HEK293T (cell line): ENCODE measurements around the gene TRIM56.
"Not testable (repeated sequence)": the region's sequence is repeated elsewhere in the genome, so short reads cannot be mapped to it uniquely, and the experiment has no call there.

Experiments
- CTCF ChIA-PET: fragments of 350-600 bp; formaldehyde crosslinking; extraction: SDS; loops from one replicate; lab custom pipeline; 2021; ENCODE audit warnings: antibody characterized with exemption, inconsistent platforms; lab: Yijun Ruan, JAX
- POLR2A ChIA-PET: fragments of 350-600 bp; formaldehyde crosslinking; extraction: SDS; loops from one replicate; lab custom pipeline; 2020; ENCODE audit warnings: antibody characterized with exemption, inconsistent platforms; lab: Yijun Ruan, JAX
- DNase-seq: peaks from one replicate; pipeline ENCODE4 v3.0.0; 2012; ENCODE audit warnings: mixed read lengths; ENCODE audit errors: extremely low spot score
- ARNT ChIP-seq: fragments of 450-650 bp; IDR thresholded peaks from 2 replicates; pipeline ENCODE4 v1.6.1; 2017; ENCODE audit warnings: mild to moderate bottlenecking
- BHLHE40 ChIP-seq: fragments of 450-650 bp; IDR thresholded peaks from 2 replicates; pipeline ENCODE4 v1.6.1; 2016; ENCODE audit warnings: mild to moderate bottlenecking, moderate library complexity, borderline replicate concordance
- CTBP1 ChIP-seq: fragments of 450-650 bp; IDR thresholded peaks from 2 replicates; pipeline ENCODE4 v1.6.1; 2016; ENCODE audit warnings: borderline replicate concordance
- ELF4 ChIP-seq: fragments of 450-650 bp; IDR thresholded peaks from 2 replicates; pipeline ENCODE4 v1.6.1; 2017; ENCODE audit warnings: antibody characterized with exemption
- FOXA1 ChIP-seq: fragments of 450-650 bp; IDR thresholded peaks from 2 replicates; pipeline ENCODE4 v1.6.1; 2016; ENCODE audit warnings: mild to moderate bottlenecking
- FOXK2 ChIP-seq: fragments of 450-650 bp; IDR thresholded peaks from 2 replicates; pipeline ENCODE4 v1.6.1; 2016; ENCODE audit warnings: mild to moderate bottlenecking
- FOXM1 ChIP-seq: fragments of 450-650 bp; IDR thresholded peaks from 2 replicates; pipeline ENCODE4 v1.6.1; 2017; ENCODE audit warnings: mild to moderate bottlenecking, borderline replicate concordance
- HDGF ChIP-seq: fragments of 450-650 bp; IDR thresholded peaks from 2 replicates; pipeline ENCODE4 v1.6.1; 2017; ENCODE audit warnings: antibody characterized with exemption, borderline replicate concordance
- L3MBTL2 ChIP-seq: fragments of 450-650 bp; conservative IDR thresholded peaks from 2 replicates; pipeline ENCODE4 v1.6.1; 2016; ENCODE audit warnings: mild to moderate bottlenecking
- LEF1 ChIP-seq: fragments of 450-650 bp; IDR thresholded peaks from 2 replicates; pipeline ENCODE4 v1.6.1; 2017; ENCODE audit warnings: mild to moderate bottlenecking, borderline replicate concordance
- NFRKB ChIP-seq: fragments of 450-650 bp; IDR thresholded peaks from 2 replicates; pipeline ENCODE4 v1.6.1; 2016; ENCODE audit warnings: mild to moderate bottlenecking, moderate library complexity
- PKNOX1 ChIP-seq: fragments of 450-650 bp; IDR thresholded peaks from 2 replicates; pipeline ENCODE4 v1.6.1; 2016
- SP1 ChIP-seq: fragments of 450-650 bp; IDR thresholded peaks from 2 replicates; pipeline ENCODE4 v1.6.1; 2017
- SUZ12 ChIP-seq: fragments of 450-650 bp; IDR thresholded peaks from 2 replicates; pipeline ENCODE4 v1.6.1; 2016; ENCODE audit warnings: mild to moderate bottlenecking
- TARDBP ChIP-seq: fragments of 450-650 bp; IDR thresholded peaks from 2 replicates; pipeline ENCODE4 v1.6.1; 2016
- ZNF384 ChIP-seq: fragments of 450-650 bp; IDR thresholded peaks from 2 replicates; pipeline ENCODE4 v1.6.1; 2016

TRIM56 gene

GRCh38 chr7:101085162-101085964 is at the start of gene TRIM56:
TRIM56 (plus strand) TSS chr7:101085481; CDS start chr7:101087313, 1,832 bp downstream.
- CTCF ChIA-PET: interaction anchor here (0.9 to 1.7 kb wide), 3 partner anchors 9 to 107 kb away, joined by 3 to 7 read pairs (median 6); no protein-coding TSS in a partner anchor
- TF ChIP-seq FOXA1 (no peak), L3MBTL2 (peak; percentile 29; the same call in 1 of the 2 replicates)
- DNase-seq: peak; percentile 60
- POLR2A ChIA-PET: interaction anchor here (1.0 to 1.9 kb wide), 4 partner anchors 10 to 196 kb away, joined by 3 to 12 read pairs (median 4); partner anchors contain the start of gene UFSP1

GRCh38 chr7:101035941-101036340 is 49.3 kb upstream of the TRIM56 start:
- TF ChIP-seq FOXK2: no peak
- TF ChIP-seq NFRKB: no peak
- TF ChIP-seq SP1: no peak
- no peak for TF ChIP-seq CTBP1
- TF ChIP-seq ARNT: no peak
- no peak for TF ChIP-seq HDGF
- TF ChIP-seq SUZ12: no peak
- no peak for TF ChIP-seq FOXA1
- no peak for TF ChIP-seq PKNOX1
- no peak for TF ChIP-seq FOXM1
- TF ChIP-seq BHLHE40: no peak
- TF ChIP-seq ZNF384: no peak
- no peak for TF ChIP-seq LEF1
- POLR2A ChIA-PET: no interaction called here
- DNase-seq: no peak
- CTCF ChIA-PET: no interaction called here

- DNase-seq, CTCF ChIA-PET, POLR2A ChIA-PET: not testable (repeated sequence)
Measured at GRCh38 chr7:101041283-101041682, 44.0 kb upstream of the TRIM56 start.

GRCh38 chr7:101058355-101058754 is 26.9 kb upstream of the TRIM56 start:
- POLR2A ChIA-PET: interaction anchor here (0.5 to 1.7 kb wide), 2 partner anchors 168 to 183 kb away, joined by 3 to 6 read pairs; partner anchors contain the start of genes SRRT and UFSP1
- no peak for TF ChIP-seq PKNOX1
- no peak for TF ChIP-seq NFRKB
- TF ChIP-seq SP1: no peak
- TF ChIP-seq LEF1: no peak
- TF ChIP-seq L3MBTL2: no peak
- peak; percentile 39 for DNase-seq
- CTCF ChIA-PET: interaction anchor here (0.5 to 1.0 kb wide), 4 partner anchors 9 to 156 kb away, joined by 3 to 4 read pairs (median 3); no protein-coding TSS in a partner anchor

GRCh38 chr7:101059620-101059942 is 25.7 kb upstream of the TRIM56 start:
- ChIA-PET CTCF (no interaction called here), POLR2A (no interaction called here)
- no peak for TF ChIP-seq ZNF384
- no peak for TF ChIP-seq L3MBTL2
- no peak for TF ChIP-seq BHLHE40
- TF ChIP-seq FOXM1: no peak
- TF ChIP-seq PKNOX1: no peak
- TF ChIP-seq ARNT: no peak
- TF ChIP-seq SUZ12: no peak
- no peak for TF ChIP-seq CTBP1
- no peak for TF ChIP-seq FOXA1
- no peak for TF ChIP-seq ELF4
- TF ChIP-seq FOXK2: no peak
- TF ChIP-seq NFRKB: no peak
- no peak for TF ChIP-seq SP1
- no peak for TF ChIP-seq TARDBP
- no peak for TF ChIP-seq LEF1
- no peak for TF ChIP-seq HDGF
- DNase-seq: no peak

- POLR2A ChIA-PET: no interaction called here
- CTCF ChIA-PET: interaction anchor here (0.6 to 0.7 kb wide), 2 partner anchors 13 to 193 kb away, joined by 4 to 5 read pairs; no protein-coding TSS in a partner anchor
- TF ChIP-seq L3MBTL2 (no peak), LEF1 (no peak), ARNT (no peak), ZNF384 (no peak), FOXK2 (no peak), FOXA1 (no peak), HDGF (no peak), NFRKB (no peak), SUZ12 (no peak), PKNOX1 (no peak), SP1 (no peak), TARDBP (no peak)
- no peak for DNase-seq
Measured at GRCh38 chr7:101060992-101061391, 24.3 kb upstream of the TRIM56 start.

- POLR2A ChIA-PET: not testable (repeated sequence)
- CTCF ChIA-PET: interaction anchor here (1.0 kb wide), 1 partner anchor 13 kb away, joined by 4 read pairs; no protein-coding TSS in a partner anchor
Measured at GRCh38 chr7:101064176-101064550, 21.1 kb upstream of the TRIM56 start.

GRCh38 chr7:101065162-101065561 is 20.1 kb upstream of the TRIM56 start:
- DNase-seq: not testable (repeated sequence)

More at GRCh38 chr7:101064176-101064550, 21.1 kb upstream of the TRIM56 start:
- not testable (repeated sequence) for DNase-seq

More at GRCh38 chr7:101065162-101065561, 20.1 kb upstream of the TRIM56 start:
- POLR2A ChIA-PET: interaction anchor here (2.0 kb wide), 1 partner anchor 175 kb away, joined by 6 read pairs; the partner anchor contains the start of gene UFSP1
- CTCF ChIA-PET: not testable (repeated sequence)
